Breast epithelium (tissue), 4 donors: ENCODE data around the gene COX14. TPM values are rescaled to one million over a fixed set of nuclear protein-coding genes. Genes with fewer than 3 reads are reported as not detected.

Experiments used
- DNase-seq, 2 donors: peaks; one replicate each; pipeline ENCODE4 v3.0.0-alpha.2; 2019; ENCODE audit warnings: low spot score in 2 of 2
- H3K27ac ChIP-seq, 2 donors: fragments of 200-600 bp; sonication (generic) in 1 of 2; one replicate each; pipeline ENCODE4 v1.5.1; 2016 to 2019; ENCODE audit warnings: mild to moderate bottlenecking in 1 of 2
- H3K27me3 ChIP-seq, 2 donors: fragments of 200-600 bp; sonication (generic) in 1 of 2; one replicate each; pipeline versions ENCODE4 v1.5.1 to v1.6.0; 2017 to 2019; ENCODE audit warnings: control low read depth in 1 of 2, mild to moderate bottlenecking in 1 of 2
- H3K36me3 ChIP-seq: fragments of 200-600 bp; one replicate; pipeline ENCODE4 v1.5.1; 2019
- H3K4me1 ChIP-seq, 2 donors: fragments of 200-600 bp; sonication (generic); one replicate each; pipeline ENCODE4 v1.5.1; 2016 to 2019; ENCODE audit warnings: control low read depth in 1 of 2
- H3K4me3 ChIP-seq, 3 donors: fragments of 200-600 bp; sonication (generic); 1 replicate in 2 of 3; 2 replicates in 1 of 3; pipeline ENCODE4 v1.5.1; 2016 to 2019; ENCODE audit warnings: mild to moderate bottlenecking in 3 of 3, moderate library complexity in 2 of 3
- H3K9me3 ChIP-seq, 2 donors: fragments of 200-600 bp; sonication (generic) in 1 of 2; one replicate each; pipeline ENCODE4 v1.5.1; 2016 to 2019; ENCODE audit warnings: control low read depth in 1 of 2
- POLR2A ChIP-seq: fragments of 450-650 bp; IDR thresholded peaks from one replicate; pipeline ENCODE4 v1.6.1; 2016; ENCODE audit warnings: antibody characterized with exemption, mild to moderate bottlenecking, moderate library complexity
- POLR2AphosphoS5 ChIP-seq, 3 donors: sonication (generic); formaldehyde crosslinking; IDR thresholded peaks; one replicate each; pipeline ENCODE4 v1.6.1; 2017; ENCODE audit warnings: antibody characterized with exemption in 3 of 3
- intact Hi-C: fragments of 100-400 bp; cut with DNase I; formaldehyde crosslinking; loops from one replicate; pipeline ENCODE4 v1.15.1; 2023; ENCODE audit warnings: low total_unique reads
- total RNA-seq, 3 donors: library from RNA; depleted of rRNA; stranded (reverse); fragments of >200 nt; gene quantifications; one replicate each; pipeline ENCODE4 v1.1.0, GENCODE V29; 2016
- TF ChIP-seq, protein P1 (sequence below), 3 donors: fragments of 450-650 bp; IDR thresholded peaks; one replicate each; pipeline ENCODE4 v1.5.1; 2016 to 2017; ENCODE audit warnings: antibody characterized with exemption in 3 of 3, mild to moderate bottlenecking in 3 of 3, moderate library complexity in 3 of 3

COX14 gene
- total RNA-seq, 3 donors from 2014 or later, result 66.7 to 139 (median 95.4) TPM

DNA sequence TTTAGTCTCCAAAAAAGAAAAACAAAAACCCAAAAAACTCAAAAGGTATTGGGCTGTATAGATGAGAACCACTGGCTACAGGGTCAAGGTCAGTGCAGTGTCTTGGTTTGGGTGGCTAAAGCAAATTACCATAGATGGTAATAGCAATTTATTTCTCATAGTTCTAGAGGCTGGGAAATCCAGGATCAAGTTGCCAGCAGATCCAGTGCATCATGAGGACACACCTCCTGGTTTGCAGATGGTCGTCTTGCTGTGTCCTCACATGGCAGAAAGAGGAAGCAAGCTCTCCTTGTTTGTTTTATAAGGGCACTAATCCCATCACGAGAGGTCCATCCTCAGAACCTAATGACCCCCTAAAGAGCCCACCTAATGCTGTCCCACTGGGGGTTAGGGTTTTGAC, 11.2 kb downstream of the COX14 start:
- no peak for TF ChIP-seq POLR2AphosphoS5 (IDR thresholded peaks at IDR 0.05)
- TF ChIP-seq, protein P1, sequence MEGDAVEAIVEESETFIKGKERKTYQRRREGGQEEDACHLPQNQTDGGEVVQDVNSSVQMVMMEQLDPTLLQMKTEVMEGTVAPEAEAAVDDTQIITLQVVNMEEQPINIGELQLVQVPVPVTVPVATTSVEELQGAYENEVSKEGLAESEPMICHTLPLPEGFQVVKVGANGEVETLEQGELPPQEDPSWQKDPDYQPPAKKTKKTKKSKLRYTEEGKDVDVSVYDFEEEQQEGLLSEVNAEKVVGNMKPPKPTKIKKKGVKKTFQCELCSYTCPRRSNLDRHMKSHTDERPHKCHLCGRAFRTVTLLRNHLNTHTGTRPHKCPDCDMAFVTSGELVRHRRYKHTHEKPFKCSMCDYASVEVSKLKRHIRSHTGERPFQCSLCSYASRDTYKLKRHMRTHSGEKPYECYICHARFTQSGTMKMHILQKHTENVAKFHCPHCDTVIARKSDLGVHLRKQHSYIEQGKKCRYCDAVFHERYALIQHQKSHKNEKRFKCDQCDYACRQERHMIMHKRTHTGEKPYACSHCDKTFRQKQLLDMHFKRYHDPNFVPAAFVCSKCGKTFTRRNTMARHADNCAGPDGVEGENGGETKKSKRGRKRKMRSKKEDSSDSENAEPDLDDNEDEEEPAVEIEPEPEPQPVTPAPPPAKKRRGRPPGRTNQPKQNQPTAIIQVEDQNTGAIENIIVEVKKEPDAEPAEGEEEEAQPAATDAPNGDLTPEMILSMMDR (IDR thresholded peaks at IDR 0.05), result no peak
- TF ChIP-seq POLR2A, result no peak
- Histone ChIP-seq H3K4me3 (no peak overlapping the region), H3K9me3 (no peaks in the 10 kb centered on the region), H3K27ac (no peak overlapping the region), H3K36me3 (no peaks in the 10 kb centered on the region), H3K27me3 (no peaks in the 10 kb centered on the region), H3K4me1 (no peaks in the 10 kb centered on the region)
- peak in 1 of 2 donors; percentile 0 for DNase-seq
- intact Hi-C loops, result no loop called here

DNA sequence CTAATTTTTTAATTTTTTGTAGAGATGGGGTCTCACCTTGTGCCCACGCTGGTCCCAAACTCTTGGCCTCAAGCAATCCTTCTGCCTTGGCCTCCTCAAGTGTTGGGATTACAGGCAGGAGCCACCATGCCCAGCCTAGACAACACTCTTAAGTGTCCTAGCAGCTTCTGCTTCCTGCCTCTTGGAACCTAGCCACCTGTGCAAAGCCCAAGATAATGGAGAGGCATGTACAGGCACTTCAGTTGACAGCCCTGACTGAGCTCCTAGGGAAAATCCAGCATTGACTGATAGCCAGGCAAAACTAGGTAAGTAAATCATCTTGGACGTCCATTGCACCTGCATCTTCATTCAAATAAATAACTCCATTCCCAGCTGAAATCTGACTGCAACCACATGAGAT, 15.5 kb downstream of the COX14 start:
- H3K4me1 ChIP-seq, result no peaks in the 10 kb centered on the region
- no peaks in the 10 kb centered on the region for H3K9me3 ChIP-seq
- TF ChIP-seq, protein P1 (IDR thresholded peaks at IDR 0.05), result no peak
- TF ChIP-seq POLR2A (no peak), POLR2AphosphoS5 (IDR thresholded peaks at IDR 0.05) (no peak)
- H3K27ac ChIP-seq, result no peak overlapping the region
- peak in 1 of 2 donors; percentile 7 for DNase-seq
- H3K36me3 ChIP-seq, result no peaks in the 10 kb centered on the region
- H3K4me3 ChIP-seq, result no peak overlapping the region
- intact Hi-C loops, result no loop called here
- no peaks in the 10 kb centered on the region for H3K27me3 ChIP-seq

DNA sequence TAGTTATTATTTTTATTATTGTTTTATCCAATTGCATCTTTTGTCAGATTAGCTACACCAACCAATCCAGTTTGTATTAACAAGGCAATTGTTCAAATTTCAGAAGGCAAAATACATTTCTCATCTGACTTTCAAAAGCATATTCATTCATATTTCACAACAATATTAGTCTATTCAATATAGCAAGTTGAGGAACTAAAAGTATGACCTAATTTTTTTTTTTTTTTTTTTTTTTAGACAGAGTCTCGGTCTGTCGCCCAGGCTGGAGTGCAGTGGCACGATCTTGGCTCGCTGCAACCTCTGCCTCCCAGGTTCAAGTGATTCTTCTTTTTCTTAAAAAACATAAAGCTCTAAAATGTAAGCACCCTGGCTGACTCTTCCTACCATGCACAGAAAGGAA, 17.3 kb downstream of the COX14 start:
- Histone ChIP-seq H3K36me3 (no peaks in the 10 kb centered on the region), H3K27me3 (no peaks in the 10 kb centered on the region), H3K27ac (no peak overlapping the region), H3K4me3 (no peak overlapping the region), H3K9me3 (no peaks in the 10 kb centered on the region), H3K4me1 (no peaks in the 10 kb centered on the region)
- no peak for TF ChIP-seq POLR2AphosphoS5 (IDR thresholded peaks at IDR 0.05)
- no peak for TF ChIP-seq POLR2A
- TF ChIP-seq, protein P1 (IDR thresholded peaks at IDR 0.05), result no peak
- intact Hi-C loops, result no loop called here
- DNase-seq, result no peak

DNA sequence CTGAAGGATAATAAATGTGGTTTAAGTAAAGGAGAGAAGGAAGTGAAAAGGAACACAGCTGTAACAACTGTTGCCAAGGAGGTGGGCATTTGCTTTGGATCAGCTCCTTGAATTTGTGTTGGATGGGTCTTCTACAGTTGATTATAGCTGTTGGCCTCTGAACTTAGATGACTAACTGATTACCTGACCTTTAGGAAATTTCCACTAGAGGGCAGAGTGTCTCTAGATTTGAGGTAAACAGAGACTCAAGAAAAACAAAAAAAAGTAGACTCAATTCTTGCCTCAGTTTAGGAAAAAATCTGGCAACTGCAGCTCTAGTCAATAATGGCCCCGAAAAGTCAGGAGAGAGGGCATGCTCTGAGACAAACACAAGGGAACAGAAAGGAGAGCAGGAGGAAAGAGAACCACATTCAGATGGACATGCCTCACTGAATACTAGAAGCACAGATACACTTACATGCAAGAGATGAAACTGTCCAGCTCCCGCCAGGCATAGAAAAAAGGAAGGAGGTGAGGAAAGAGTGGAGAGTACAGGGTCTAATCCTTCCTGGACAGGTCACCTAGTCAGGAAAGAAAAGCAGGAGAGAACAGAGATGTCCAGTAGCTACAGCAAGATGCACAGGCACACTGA, 20.6 kb downstream of the COX14 start:
- Histone ChIP-seq H3K4me3 (no peak overlapping the region), H3K27ac (no peak overlapping the region), H3K4me1 (no peaks in the 10 kb centered on the region), H3K9me3 (no peaks in the 10 kb centered on the region), H3K27me3 (no peaks in the 10 kb centered on the region), H3K36me3 (no peaks in the 10 kb centered on the region)
- intact Hi-C loops, result no loop called here
- TF ChIP-seq POLR2A (no peak), POLR2AphosphoS5 (IDR thresholded peaks at IDR 0.05) (no peak)
- TF ChIP-seq, protein P1 (IDR thresholded peaks at IDR 0.05), result peak in 2 of 3 donors; percentile 30 to 60
- no peak for DNase-seq

DNA sequence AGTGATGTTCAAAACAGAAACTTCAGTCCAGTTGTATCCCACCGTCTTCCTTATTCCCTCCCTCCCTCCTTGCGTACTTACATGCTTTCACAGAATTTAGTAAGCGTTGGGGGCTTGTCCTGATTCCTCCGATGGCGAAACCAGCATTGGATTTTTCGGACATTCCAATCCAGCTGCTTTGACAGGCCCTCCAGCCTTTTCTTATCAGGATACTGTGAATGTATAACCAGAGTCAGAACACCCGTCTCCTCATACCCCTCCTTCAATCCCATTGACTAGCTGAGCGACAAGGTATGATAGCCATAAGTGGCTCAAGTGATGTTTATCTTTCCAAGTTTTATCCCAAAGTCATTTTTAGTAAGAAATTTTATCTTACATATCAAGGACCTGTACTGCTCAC, 31.0 kb downstream of the COX14 start:
- Histone ChIP-seq H3K4me1 (no peaks in the 10 kb centered on the region), H3K9me3 (no peaks in the 10 kb centered on the region), H3K4me3 (no peak overlapping the region), H3K27me3 (no peaks in the 10 kb centered on the region), H3K36me3 (no peaks in the 10 kb centered on the region), H3K27ac (no peak overlapping the region)
- DNase-seq, result no peak
- intact Hi-C loops, result no loop called here
- TF ChIP-seq POLR2A (no peak), POLR2AphosphoS5 (IDR thresholded peaks at IDR 0.05) (no peak)
- TF ChIP-seq, protein P1 (IDR thresholded peaks at IDR 0.05), result no peak
